Brain microvascular endothelial cell (primary cell): ENCODE measurements around the gene DIPK1A.
A peak's percentile ranks its signal among the peaks of the same experiment; 100 is the strongest.

ENCODE experiments used
- DNase-seq: peaks from one replicate; pipeline ENCODE4 v3.0.0-alpha.2; 2020
- H3K27ac ChIP-seq: fragments of 250-450 bp; sonication (Bioruptor Pico); 2 replicates; pipeline ENCODE4 v1.5.1; 2020; ENCODE audit warnings: mild to moderate bottlenecking, moderate library complexity
- H3K27me3 ChIP-seq: fragments of 250-450 bp; sonication (Bioruptor Pico); replicated peaks from 2 replicates; pipeline ENCODE4 v1.5.1; 2020; ENCODE audit warnings: mild to moderate bottlenecking
- H3K36me3 ChIP-seq: fragments of 250-450 bp; sonication (Bioruptor Pico); replicated peaks from 2 replicates; pipeline ENCODE4 v1.5.1; 2020; ENCODE audit warnings: mild to moderate bottlenecking
- H3K4me3 ChIP-seq: 2 replicates; pipeline ENCODE4 v1.5.1; 2011; ENCODE audit warnings: low read depth, mild to moderate bottlenecking, control low read depth, low read length, moderate library complexity
- CTCF ChIP-seq: IDR thresholded peaks from 2 replicates; pipeline ENCODE4 v1.5.1; 2011; ENCODE audit warnings: low read depth, mild to moderate bottlenecking, moderate library complexity, low read length, control low read depth, inconsistent platforms; ENCODE audit errors: missing control alignments
- in situ Hi-C: cut with HindIII; loops from 2 replicates; pipeline ENCODE4 v1.10.0; 2017; ENCODE audit warnings: low sequenced_read_pairs, low pct_ligation_motif_present

Gene DIPK1A

GRCh38 chr1:92805216-92805615, 156.0 kb downstream of the DIPK1A start:
- DNase-seq: peak; percentile 59
- TF ChIP-seq CTCF: no peak
- Histone ChIP-seq H3K36me3 (no peaks in the 10 kb centered on the region), H3K27ac (peak overlapping the region; percentile 97), H3K27me3 (no peaks in the 10 kb centered on the region), H3K4me3 (no peak overlapping the region)
- in situ Hi-C loops: no loop called here

DNA sequence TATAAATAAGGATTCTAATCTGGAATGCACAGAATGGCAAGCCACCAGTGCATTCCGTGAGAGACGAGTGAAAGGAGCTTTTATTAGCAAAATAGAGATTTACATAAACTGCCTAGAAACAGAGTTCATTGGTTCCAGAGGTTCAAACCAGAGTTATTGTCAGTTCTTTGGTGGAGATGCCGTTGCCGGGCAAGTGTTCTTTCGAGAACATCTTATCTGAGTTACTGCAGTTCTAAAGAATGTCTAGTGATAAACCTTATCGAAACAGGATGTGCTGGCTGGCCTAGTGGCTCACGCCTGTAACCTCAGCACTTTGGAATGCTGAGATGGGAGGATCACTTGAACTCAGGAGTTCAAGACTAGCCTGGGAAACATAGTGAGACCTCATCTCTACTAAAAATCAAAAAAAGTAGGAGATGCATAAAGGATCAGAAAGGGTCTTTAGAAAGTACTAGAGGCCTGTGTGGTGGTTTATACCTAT, 156.5 kb downstream of the DIPK1A start:
- Histone ChIP-seq H3K36me3 (no peaks in the 10 kb centered on the region), H3K4me3 (no peak overlapping the region), H3K27ac (peak overlapping the region; percentile 97), H3K27me3 (no peaks in the 10 kb centered on the region)
- DNase-seq: peak; percentile 99
- TF ChIP-seq CTCF: no peak
- in situ Hi-C loops: no loop called here

GRCh38 chr1:92803140-92803887, 157.9 kb downstream of the DIPK1A start:
- Histone ChIP-seq H3K27me3 (no peaks in the 10 kb centered on the region), H3K4me3 (no peak overlapping the region), H3K36me3 (no peaks in the 10 kb centered on the region), H3K27ac (no peak overlapping the region)
- in situ Hi-C loops: no loop called here
- no peak for TF ChIP-seq CTCF
- no peak for DNase-seq

- no peak for TF ChIP-seq CTCF
- Histone ChIP-seq H3K36me3 (no peaks in the 10 kb centered on the region), H3K27me3 (no peaks in the 10 kb centered on the region), H3K4me3 (no peak overlapping the region), H3K27ac (peak overlapping the region; percentile 52)
- DNase-seq: peak; percentile 64
- in situ Hi-C loops: no loop called here
Observed at GRCh38 chr1:92797961-92798360, 163.3 kb downstream of the DIPK1A start.

- H3K36me3 ChIP-seq: no peaks in the 10 kb centered on the region
- H3K27me3 ChIP-seq: no peaks in the 10 kb centered on the region
- H3K4me3 ChIP-seq: no peak overlapping the region
- no peak for DNase-seq
- in situ Hi-C loops: no loop called here
- no peak for TF ChIP-seq CTCF
- peak overlapping the region; percentile 52 for H3K27ac ChIP-seq
Observed at GRCh38 chr1:92797297-92797696, 164.0 kb downstream of the DIPK1A start.

GRCh38 chr1:92795166-92795565, 166.1 kb downstream of the DIPK1A start:
- in situ Hi-C loops: no loop called here
- H3K4me3 ChIP-seq: no peak overlapping the region
- H3K27ac ChIP-seq: no peak overlapping the region
- no peaks in the 10 kb centered on the region for H3K27me3 ChIP-seq
- DNase-seq: no peak
- no peaks in the 10 kb centered on the region for H3K36me3 ChIP-seq
- no peak for TF ChIP-seq CTCF
